Activated CD4-positive, alpha-beta T cell treated with anti-CD3 and anti-CD28 coated beads for 36 hours (primary cell): ENCODE data around the gene NOX3. TPM values are rescaled to one million over a fixed set of nuclear protein-coding genes. Genes with fewer than 3 reads are reported as not detected.
A peak's percentile ranks its signal among the peaks of the same experiment; 100 is the strongest.

Source experiments
- ATAC-seq: fragments of 200-7000 bp; cut with Tn5 transposase; one replicate; pipeline ENCODE4 v1.10.0; 2021; ENCODE audit warnings: mild to moderate bottlenecking, moderate library complexity
- CTCF ChIA-PET: fragments of 350-600 bp; sonication (Branson Sonifier 250); formaldehyde crosslinking; loops from one replicate; lab custom pipeline; 2021; ENCODE audit warnings: antibody characterized with exemption; lab: Charles Lee
- POLR2A ChIA-PET: fragments of 350-600 bp; sonication (Branson Sonifier 250); formaldehyde crosslinking; loops from one replicate; lab custom pipeline; 2021; ENCODE audit warnings: antibody characterized with exemption, inconsistent platforms; lab: Charles Lee
- DNase-seq: peaks from one replicate; pipeline ENCODE4 v3.0.0-alpha.2; 2020
- H3K27ac Mint-ChIP-seq: one replicate; pipeline ENCODE4 v1.8.0; 2021; ENCODE audit warnings: mixed read lengths
- H3K27me3 Mint-ChIP-seq: one replicate; pipeline ENCODE4 v1.8.0; 2021; ENCODE audit warnings: mixed read lengths
- H3K36me3 Mint-ChIP-seq: one replicate; pipeline ENCODE4 v1.8.0; 2021; ENCODE audit warnings: low read depth, mixed read lengths
- H3K4me1 Mint-ChIP-seq: one replicate; pipeline ENCODE4 v1.8.0; 2021; ENCODE audit warnings: mixed read lengths
- H3K4me3 Mint-ChIP-seq: one replicate; pipeline ENCODE4 v1.8.0; 2021; ENCODE audit warnings: mild to moderate bottlenecking, moderate library complexity, mixed read lengths
- H3K9me3 Mint-ChIP-seq: one replicate; pipeline ENCODE4 v1.8.0; 2021; ENCODE audit warnings: low read depth, mixed read lengths
- intact Hi-C, 2 experiments: fragments of 100-400 bp; cut with DNase I in 1 of 2; cut with micrococcal nuclease in 1 of 2; formaldehyde crosslinking; loops; one replicate each; pipeline versions ENCODE4 v1.14.2 to v1.15.1; 2022 to 2024; cut with DNase I, micrococcal nuclease
- total RNA-seq, 2 experiments: library from RNA; stranded (reverse); gene quantifications; one replicate each; pipeline ENCODE4 v1.2.3, GENCODE V29; 2021

NOX3 gene
- total RNA-seq, 2 experiments from 2014 or later = not detected

- H3K27ac Mint-ChIP-seq = no peak overlapping the region
- ChIA-PET POLR2A (interaction anchor here (0.7 kb wide), 2 partner anchors 119 to 778 kb away, joined by 3 read pairs; no protein-coding TSS in a partner anchor), CTCF (interaction anchor here (0.9 kb wide), 1 partner anchor 54 kb away, joined by 4 read pairs; no protein-coding TSS in a partner anchor)
- DNase-seq (no peak), ATAC-seq (no peak)
- no peaks in the 10 kb centered on the region for H3K9me3 Mint-ChIP-seq
- H3K27me3 Mint-ChIP-seq = no peaks in the 10 kb centered on the region
- no peak overlapping the region for H3K4me3 Mint-ChIP-seq
- H3K36me3 Mint-ChIP-seq = no peaks in the 10 kb centered on the region
- intact Hi-C loops = no loop called here
- H3K4me1 Mint-ChIP-seq = peaks cover 7% of the 10 kb centered on the region
Measured at GRCh38 chr6:155381673-155382337, 73.8 kb downstream of the NOX3 start.

DNA sequence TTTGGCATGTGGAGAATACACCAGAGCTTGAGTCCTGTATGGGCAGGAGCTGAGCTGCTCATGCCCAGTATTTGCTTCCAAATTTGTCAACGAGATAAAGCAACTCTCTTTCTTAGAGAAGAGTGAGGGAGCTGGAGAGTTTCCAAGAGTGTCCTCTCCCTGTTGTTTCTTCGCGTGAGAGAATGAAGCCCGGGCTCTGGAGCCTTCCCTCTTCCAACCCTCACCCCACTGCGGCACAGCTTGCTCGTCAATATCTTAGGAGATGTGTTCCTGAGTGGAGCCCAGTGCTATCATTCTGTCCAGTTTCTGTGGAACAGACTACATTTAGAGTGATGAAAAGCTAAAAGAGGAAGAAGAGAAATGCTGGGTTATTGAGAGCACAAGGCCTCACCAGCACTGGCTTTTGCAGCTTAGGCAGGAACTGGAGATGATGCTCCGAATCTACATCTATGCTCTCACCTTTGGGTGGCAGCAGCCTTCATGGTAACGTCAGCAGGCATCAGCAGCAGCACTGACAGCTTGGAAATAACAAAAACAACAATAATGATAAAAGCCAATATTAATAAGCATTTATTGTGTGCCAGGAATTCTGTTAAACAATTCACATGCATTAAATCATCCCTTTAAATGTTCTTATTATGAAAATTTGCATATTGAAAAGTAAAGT lies 74.8 kb downstream of the NOX3 start:
- H3K27ac Mint-ChIP-seq = no peak overlapping the region
- H3K4me3 Mint-ChIP-seq = no peak overlapping the region
- CTCF ChIA-PET = no interaction called here
- POLR2A ChIA-PET = interaction anchor here (0.7 kb wide), 1 partner anchor 777 kb away, joined by 3 read pairs; no protein-coding TSS in a partner anchor
- DNase-seq = peak; percentile 14
- H3K4me1 Mint-ChIP-seq = peaks cover 7% of the 10 kb centered on the region
- H3K36me3 Mint-ChIP-seq = no peaks in the 10 kb centered on the region
- no peak for ATAC-seq
- no peaks in the 10 kb centered on the region for H3K27me3 Mint-ChIP-seq
- H3K9me3 Mint-ChIP-seq = no peaks in the 10 kb centered on the region
- intact Hi-C loops = no loop called here

- no peaks in the 10 kb centered on the region for H3K36me3 Mint-ChIP-seq
- peaks cover 7% of the 10 kb centered on the region for H3K4me1 Mint-ChIP-seq
- ChIA-PET POLR2A (no interaction called here), CTCF (no interaction called here)
- intact Hi-C loops = no loop called here
- H3K27me3 Mint-ChIP-seq = no peaks in the 10 kb centered on the region
- H3K4me3 Mint-ChIP-seq = no peak overlapping the region
- H3K9me3 Mint-ChIP-seq = no peaks in the 10 kb centered on the region
- no peak overlapping the region for H3K27ac Mint-ChIP-seq
- ATAC-seq (no peak), DNase-seq (no peak)
Measured at GRCh38 chr6:155378724-155379123, 76.9 kb downstream of the NOX3 start.

DNA sequence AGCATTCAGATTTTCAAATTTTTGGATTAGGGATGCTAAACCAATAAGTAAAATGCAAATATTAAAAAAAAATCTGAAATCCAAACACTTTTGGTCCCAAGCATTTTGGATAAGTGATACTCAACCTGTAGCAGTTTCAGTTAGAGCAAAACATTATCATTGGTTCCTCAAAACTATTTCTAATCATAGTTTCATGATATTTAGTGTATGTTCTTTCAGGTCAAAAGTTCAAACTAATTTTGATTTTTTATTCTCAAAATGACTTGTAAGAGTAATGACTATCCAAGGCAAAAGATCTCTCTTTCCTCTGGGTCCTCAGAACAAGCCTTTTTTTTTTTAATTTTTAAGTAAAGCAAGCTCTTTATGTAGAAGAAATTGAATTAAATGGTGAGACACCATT lies 77.4 kb downstream of the NOX3 start:
- Mint-ChIP-seq H3K4me1 (peaks cover 7% of the 10 kb centered on the region), H3K27ac (no peak overlapping the region), H3K36me3 (no peaks in the 10 kb centered on the region), H3K27me3 (no peaks in the 10 kb centered on the region), H3K4me3 (no peak overlapping the region), H3K9me3 (no peaks in the 10 kb centered on the region)
- ChIA-PET POLR2A (no interaction called here), CTCF (no interaction called here)
- DNase-seq (no peak), ATAC-seq (no peak)
- intact Hi-C loops = no loop called here

DNA sequence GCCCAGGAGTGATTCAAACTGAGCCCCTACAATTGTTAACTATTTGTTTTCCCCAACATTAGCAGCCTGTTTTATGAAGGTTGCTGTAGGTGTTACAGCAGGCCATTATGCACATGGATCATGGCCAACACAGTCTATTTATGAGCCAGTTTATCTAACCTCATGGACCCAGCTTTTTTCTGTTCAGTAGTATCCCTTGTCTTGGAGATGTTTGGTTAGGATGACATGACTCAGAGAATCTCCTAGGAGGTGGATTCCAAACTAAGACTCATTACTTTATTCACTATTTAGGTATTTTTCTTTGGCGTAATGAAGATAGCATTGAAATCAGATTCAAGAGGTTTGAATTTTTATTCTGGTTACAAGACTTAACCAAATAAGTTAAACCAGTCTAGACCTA lies 78.6 kb downstream of the NOX3 start:
- DNase-seq (no peak), ATAC-seq (no peak)
- Mint-ChIP-seq H3K4me3 (no peak overlapping the region), H3K9me3 (no peaks in the 10 kb centered on the region), H3K27me3 (no peaks in the 10 kb centered on the region), H3K27ac (no peak overlapping the region), H3K36me3 (no peaks in the 10 kb centered on the region), H3K4me1 (peaks cover 7% of the 10 kb centered on the region)
- intact Hi-C loops = no loop called here
- POLR2A ChIA-PET = no interaction called here
- CTCF ChIA-PET = interaction anchor here (0.6 kb wide), 1 partner anchor 50 kb away, joined by 3 read pairs; no protein-coding TSS in a partner anchor

GRCh38 chr6:155375801-155376200 lies 79.8 kb downstream of the NOX3 start:
- DNase-seq (no peak), ATAC-seq (no peak)
- CTCF ChIA-PET = no interaction called here
- Mint-ChIP-seq H3K9me3 (no peaks in the 10 kb centered on the region), H3K27ac (no peak overlapping the region), H3K4me1 (peaks cover 2% of the 10 kb centered on the region), H3K4me3 (no peak overlapping the region), H3K36me3 (no peaks in the 10 kb centered on the region), H3K27me3 (no peaks in the 10 kb centered on the region)
- intact Hi-C loops = no loop called here
- POLR2A ChIA-PET = no interaction called here

DNA sequence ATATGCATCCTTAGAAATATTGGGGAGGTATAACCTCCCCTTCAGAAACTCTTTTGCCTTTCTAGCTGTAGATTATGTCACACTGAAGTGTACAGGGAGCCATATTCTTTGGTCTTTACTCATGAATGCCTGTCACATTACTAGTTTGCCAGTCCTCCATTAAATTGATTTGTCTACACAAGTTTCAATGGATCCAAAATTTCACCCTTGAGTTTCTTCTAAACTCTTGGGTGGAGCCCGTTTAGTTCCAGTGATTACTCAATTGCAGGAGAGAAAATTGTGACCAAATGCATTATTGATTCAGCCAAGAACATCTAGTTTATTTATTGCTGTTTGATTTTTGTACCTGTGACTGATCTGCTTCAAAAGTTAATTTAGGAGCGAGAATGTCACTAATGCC lies 81.0 kb downstream of the NOX3 start:
- no peak overlapping the region for H3K4me3 Mint-ChIP-seq
- intact Hi-C loops = no loop called here
- no peaks in the 10 kb centered on the region for H3K36me3 Mint-ChIP-seq
- CTCF ChIA-PET = interaction anchor here (0.6 to 0.7 kb wide), 2 partner anchors 59 to 454 kb away, joined by 3 read pairs; no protein-coding TSS in a partner anchor
- no peak for DNase-seq
- no peaks in the 10 kb centered on the region for H3K9me3 Mint-ChIP-seq
- POLR2A ChIA-PET = no interaction called here
- no peak overlapping the region for H3K27ac Mint-ChIP-seq
- no peak for ATAC-seq
- H3K4me1 Mint-ChIP-seq = peaks cover 2% of the 10 kb centered on the region
- H3K27me3 Mint-ChIP-seq = no peaks in the 10 kb centered on the region

- H3K27me3 Mint-ChIP-seq = no peaks in the 10 kb centered on the region
- H3K4me1 Mint-ChIP-seq = no peaks in the 10 kb centered on the region
- ChIA-PET POLR2A (no interaction called here), CTCF (interaction anchor here (0.7 kb wide), 1 partner anchor 20 kb away, joined by 3 read pairs; no protein-coding TSS in a partner anchor)
- DNase-seq = no peak
- H3K4me3 Mint-ChIP-seq = no peak overlapping the region
- intact Hi-C loops = no loop called here
- ATAC-seq = no peak
- no peaks in the 10 kb centered on the region for H3K36me3 Mint-ChIP-seq
- H3K27ac Mint-ChIP-seq = no peak overlapping the region
- H3K9me3 Mint-ChIP-seq = no peaks in the 10 kb centered on the region
Measured at GRCh38 chr6:155373276-155373675, 82.4 kb downstream of the NOX3 start.

DNA sequence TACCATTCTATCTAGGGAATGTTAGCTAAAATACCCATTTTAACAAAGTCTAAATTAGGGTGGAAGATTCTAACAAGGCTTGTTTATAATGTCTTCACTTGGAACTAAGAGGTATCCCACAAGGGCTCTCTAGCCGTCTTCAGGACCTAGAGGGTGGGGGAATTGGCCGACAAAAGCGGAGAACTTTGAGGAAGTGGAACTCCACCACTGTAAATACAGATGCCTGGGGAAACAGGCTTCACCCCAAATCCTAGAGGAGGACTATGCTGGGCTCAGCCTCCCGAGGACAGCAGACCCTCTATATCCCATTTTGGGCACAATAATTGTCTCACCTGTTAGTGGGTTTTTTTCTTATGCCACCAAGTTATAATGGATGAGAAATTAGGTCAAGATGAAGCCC lies 83.4 kb downstream of the NOX3 start:
- Mint-ChIP-seq H3K27ac (no peak overlapping the region), H3K27me3 (no peaks in the 10 kb centered on the region), H3K36me3 (no peaks in the 10 kb centered on the region), H3K4me3 (no peak overlapping the region), H3K4me1 (no peaks in the 10 kb centered on the region), H3K9me3 (no peaks in the 10 kb centered on the region)
- ChIA-PET POLR2A (no interaction called here), CTCF (interaction anchor here (0.6 to 1.4 kb wide), 2 partner anchors 11 to 128 kb away, joined by 3 read pairs; no protein-coding TSS in a partner anchor)
- DNase-seq (no peak), ATAC-seq (no peak)
- intact Hi-C loops = no loop called here

- Mint-ChIP-seq H3K4me3 (no peak overlapping the region), H3K4me1 (no peaks in the 10 kb centered on the region), H3K9me3 (peaks cover 3% of the 10 kb centered on the region), H3K36me3 (no peaks in the 10 kb centered on the region), H3K27me3 (no peaks in the 10 kb centered on the region), H3K27ac (no peak overlapping the region)
- intact Hi-C loops = no loop called here
- DNase-seq (no peak), ATAC-seq (no peak)
- ChIA-PET POLR2A (no interaction called here), CTCF (interaction anchor here (1.4 kb wide), 1 partner anchor 129 kb away, joined by 3 read pairs; no protein-coding TSS in a partner anchor)
Measured at GRCh38 chr6:155371230-155371629, 84.4 kb downstream of the NOX3 start.

DNA sequence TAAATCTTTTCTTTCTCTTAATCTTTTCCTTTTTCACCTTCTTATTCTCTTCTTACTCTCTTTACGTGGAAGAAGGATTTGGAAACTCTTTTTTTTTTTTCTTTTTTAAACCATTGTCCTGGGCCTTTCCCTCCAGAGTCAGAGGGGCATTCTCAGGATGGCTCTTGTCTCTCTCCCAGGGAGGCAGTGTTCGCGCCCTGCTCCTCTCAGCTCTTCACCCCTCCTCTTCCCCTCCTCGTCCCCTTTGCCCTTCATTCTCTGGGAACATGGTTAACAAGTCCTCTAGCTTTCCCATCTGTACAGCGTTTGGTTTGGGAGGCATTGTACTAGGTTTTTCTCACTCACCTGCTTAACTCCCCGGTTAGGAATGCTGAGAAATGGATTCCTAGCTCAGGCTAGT lies 89.3 kb downstream of the NOX3 start:
- Mint-ChIP-seq H3K36me3 (no peaks in the 10 kb centered on the region), H3K4me3 (no peak overlapping the region), H3K27ac (no peak overlapping the region), H3K4me1 (no peaks in the 10 kb centered on the region), H3K27me3 (no peaks in the 10 kb centered on the region), H3K9me3 (peaks cover 4% of the 10 kb centered on the region)
- ChIA-PET POLR2A (no interaction called here), CTCF (interaction anchor here (1.2 kb wide), 1 partner anchor 44 kb away, joined by 3 read pairs; no protein-coding TSS in a partner anchor)
- DNase-seq (no peak), ATAC-seq (no peak)
- intact Hi-C loops = no loop called here
